Measurements from ENCODE around the gene SYT15.
"Not testable (repeated sequence)": the region's sequence is repeated elsewhere in the genome, so short reads cannot be mapped to it uniquely, and the experiment has no call there.

Gene SYT15

GRCh38 chr10:46589589-46589988 lies 10.7 kb downstream of the SYT15 start:
- not testable (repeated sequence) for DNase-seq

GRCh38 chr10:46591053-46591452 lies 12.1 kb downstream of the SYT15 start:
- not testable (repeated sequence) for DNase-seq

GRCh38 chr10:46593307-46593706 lies 14.4 kb downstream of the SYT15 start:
- not testable (repeated sequence) for DNase-seq

- DNase-seq, result not testable (repeated sequence)
Observed at GRCh38 chr10:46594453-46595063, 15.6 kb downstream of the SYT15 start.

- DNase-seq, result not testable (repeated sequence)
Observed at GRCh38 chr10:46596570-46596969, 17.6 kb downstream of the SYT15 start.

- peak in 2 of 5 experiments; percentile 12 to 23 for DNase-seq
Observed at GRCh38 chr10:46597616-46598246, 18.8 kb downstream of the SYT15 start.

GRCh38 chr10:46600516-46600915 lies 21.6 kb downstream of the SYT15 start:
- not testable (repeated sequence) for DNase-seq

- not testable (repeated sequence) for DNase-seq
Observed at GRCh38 chr10:46615540-46615939, 36.6 kb downstream of the SYT15 start.

GRCh38 chr10:46616227-46616626 lies 37.3 kb downstream of the SYT15 start:
- not testable (repeated sequence) for DNase-seq

- not testable (repeated sequence) for DNase-seq
Observed at GRCh38 chr10:46617134-46617533, 38.2 kb downstream of the SYT15 start.

GRCh38 chr10:46617913-46618312 lies 39.0 kb downstream of the SYT15 start:
- DNase-seq, result not testable (repeated sequence)

- not testable (repeated sequence) for DNase-seq
Observed at GRCh38 chr10:46623899-46624654, 45.1 kb downstream of the SYT15 start.

- not testable (repeated sequence) for DNase-seq
Observed at GRCh38 chr10:46629805-46630204, 50.9 kb downstream of the SYT15 start.

- DNase-seq, result not testable (repeated sequence)
Observed at GRCh38 chr10:46630816-46631215, 51.9 kb downstream of the SYT15 start.

- not testable (repeated sequence) for DNase-seq
Observed at GRCh38 chr10:46631683-46632082, 52.8 kb downstream of the SYT15 start.

GRCh38 chr10:46634698-46635097 lies 55.8 kb downstream of the SYT15 start:
- DNase-seq, result not testable (repeated sequence)

- DNase-seq, result peak in 1 of 5 experiments; percentile 20
Observed at GRCh38 chr10:46635364-46635959, 56.5 kb downstream of the SYT15 start.

- DNase-seq, result not testable (repeated sequence)
Observed at GRCh38 chr10:46640005-46640404, 61.1 kb downstream of the SYT15 start.
